ENCODE measurements around the gene LRRC28. TPM values are rescaled to one million over a fixed set of nuclear protein-coding genes. Genes with fewer than 3 reads are reported as not detected.

LRRC28 gene
- total RNA-seq, 1 donor from 2014 or later: 49.6 TPM

GRCh38 chr15:99336794-99337193 is 85.5 kb downstream of the LRRC28 start:
- no peak for TF ChIP-seq CTCF (IDR thresholded peaks at IDR 0.05; ENCODE audit: partially characterized antibody, unreplicated experiment)
- no peak overlapping the region for H3K27ac Mint-ChIP-seq (ENCODE audit: unreplicated experiment)
- no peak overlapping the region for H3K4me3 Mint-ChIP-seq (ENCODE audit: unreplicated experiment)
- H3K27me3 Mint-ChIP-seq (ENCODE audit: unreplicated experiment): no peaks in the 10 kb centered on the region
- no peaks in the 10 kb centered on the region for H3K4me1 Mint-ChIP-seq (ENCODE audit: low read depth, unreplicated experiment)
- no peaks in the 10 kb centered on the region for H3K9me3 Mint-ChIP-seq (ENCODE audit: unreplicated experiment)
- no peaks in the 10 kb centered on the region for H3K36me3 Mint-ChIP-seq (ENCODE audit: unreplicated experiment)
- no peak for DNase-seq

- peaks cover 11% of the 10 kb centered on the region for H3K4me1 Mint-ChIP-seq (ENCODE audit: low read depth, unreplicated experiment)
- no peak overlapping the region for H3K4me3 Mint-ChIP-seq (ENCODE audit: unreplicated experiment)
- H3K9me3 Mint-ChIP-seq (ENCODE audit: unreplicated experiment): no peaks in the 10 kb centered on the region
- no peak overlapping the region for H3K27ac Mint-ChIP-seq (ENCODE audit: unreplicated experiment)
- TF ChIP-seq CTCF (IDR thresholded peaks at IDR 0.05; ENCODE audit: partially characterized antibody, unreplicated experiment): no peak
- H3K27me3 Mint-ChIP-seq (ENCODE audit: unreplicated experiment): no peaks in the 10 kb centered on the region
- DNase-seq: no peak
- no peaks in the 10 kb centered on the region for H3K36me3 Mint-ChIP-seq (ENCODE audit: unreplicated experiment)
Measured at GRCh38 chr15:99340347-99340746, 89.1 kb downstream of the LRRC28 start.

- H3K27me3 Mint-ChIP-seq (ENCODE audit: unreplicated experiment): no peaks in the 10 kb centered on the region
- H3K36me3 Mint-ChIP-seq (ENCODE audit: unreplicated experiment): no peaks in the 10 kb centered on the region
- H3K4me3 Mint-ChIP-seq (ENCODE audit: unreplicated experiment): no peak overlapping the region
- no peak for DNase-seq
- TF ChIP-seq CTCF (IDR thresholded peaks at IDR 0.05; ENCODE audit: partially characterized antibody, unreplicated experiment): no peak
- H3K9me3 Mint-ChIP-seq (ENCODE audit: unreplicated experiment): no peaks in the 10 kb centered on the region
- peaks cover 11% of the 10 kb centered on the region for H3K4me1 Mint-ChIP-seq (ENCODE audit: low read depth, unreplicated experiment)
- H3K27ac Mint-ChIP-seq (ENCODE audit: unreplicated experiment): no peak overlapping the region
Measured at GRCh38 chr15:99341786-99342185, 90.5 kb downstream of the LRRC28 start.

- DNase-seq: no peak
- Mint-ChIP-seq H3K4me1 (ENCODE audit: low read depth, unreplicated experiment) (peaks cover 13% of the 10 kb centered on the region), H3K4me3 (ENCODE audit: unreplicated experiment) (no peak overlapping the region), H3K27ac (ENCODE audit: unreplicated experiment) (no peak overlapping the region), H3K9me3 (ENCODE audit: unreplicated experiment) (no peaks in the 10 kb centered on the region), H3K36me3 (ENCODE audit: unreplicated experiment) (no peaks in the 10 kb centered on the region), H3K27me3 (ENCODE audit: unreplicated experiment) (no peaks in the 10 kb centered on the region)
- no peak for TF ChIP-seq CTCF (IDR thresholded peaks at IDR 0.05; ENCODE audit: partially characterized antibody, unreplicated experiment)
Measured at GRCh38 chr15:99343208-99343607, 91.9 kb downstream of the LRRC28 start.

GRCh38 chr15:99343881-99344551 is 92.7 kb downstream of the LRRC28 start:
- Mint-ChIP-seq H3K9me3 (ENCODE audit: unreplicated experiment) (no peaks in the 10 kb centered on the region), H3K36me3 (ENCODE audit: unreplicated experiment) (peaks cover under 1% of the 10 kb centered on the region), H3K4me3 (ENCODE audit: unreplicated experiment) (no peak overlapping the region), H3K27ac (ENCODE audit: unreplicated experiment) (no peak overlapping the region), H3K4me1 (ENCODE audit: low read depth, unreplicated experiment) (peaks cover 13% of the 10 kb centered on the region), H3K27me3 (ENCODE audit: unreplicated experiment) (no peaks in the 10 kb centered on the region)
- TF ChIP-seq CTCF (IDR thresholded peaks at IDR 0.05; ENCODE audit: partially characterized antibody, unreplicated experiment): peak; percentile 49
- peak; percentile 76 for DNase-seq

Measured in glutamatergic neuron (in vitro differentiated cells).